Measurements from ENCODE around the gene MTMR6. TPM values are rescaled to one million over a fixed set of nuclear protein-coding genes. Genes with fewer than 3 reads are reported as not detected.

MTMR6 gene
- total and polyA plus RNA-seq, 5 donors, result 7.5 to 17.3 (median 17.0) TPM

DNA sequence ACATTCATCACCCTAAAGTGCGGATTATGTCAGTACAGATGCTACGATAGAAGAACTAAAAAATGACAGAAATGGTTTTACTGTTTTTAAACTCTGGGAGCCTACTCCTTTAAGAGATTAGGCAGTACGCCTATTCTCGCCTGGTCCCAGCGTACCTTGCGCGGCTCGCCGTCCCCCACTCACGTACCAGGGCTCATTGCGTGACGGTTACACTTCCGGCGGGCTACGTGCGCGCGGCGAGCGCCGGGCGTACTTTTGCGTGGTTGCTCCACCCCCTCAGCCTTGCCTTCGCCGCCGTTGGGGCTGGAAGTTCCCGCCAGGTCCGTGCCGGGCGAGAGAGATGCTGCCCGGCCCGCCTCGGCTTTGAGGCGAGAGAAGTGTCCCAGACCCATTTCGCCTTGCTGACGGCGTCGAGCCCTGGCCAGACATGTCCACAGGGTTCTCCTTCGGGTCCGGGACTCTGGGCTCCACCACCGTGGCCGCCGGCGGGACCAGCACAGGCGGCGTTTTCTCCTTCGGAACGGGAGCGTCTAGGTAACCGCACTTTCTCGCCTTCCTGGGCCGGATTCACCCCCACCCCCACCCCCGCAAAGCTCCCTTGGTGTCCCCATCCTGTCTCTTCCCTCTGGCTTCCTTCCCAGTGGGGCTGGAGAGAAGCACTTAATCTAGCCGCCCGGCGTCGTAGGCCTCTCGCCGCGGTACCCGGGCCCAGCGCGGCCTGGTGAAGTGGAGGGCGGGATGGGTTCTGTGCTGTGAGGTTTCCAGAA, 14.2 kb upstream of the MTMR6 start, which contains the start of gene NUP58:
NUP58 (plus strand) TSS at position 279 of the 767 bp plus-strand sequence; CDS start at position 428, 149 bp downstream.
- H3K4me3 ChIP-seq (ENCODE audit: low read length), result peak within 1 kb of the TSS; percentile 71
- intact Hi-C loops (cut with DNase I), result no loop called here
- under 1% methylated on average over 64 of the region's 64 CpGs for WGBS
- DNase-seq (peak; percentile 96 to 98 (median 98)), ATAC-seq (peak; percentile 100)
- H3K9me3 ChIP-seq (ENCODE audit: control insufficient read depth, low read length), result no peaks in the 10 kb centered on the region
- H3K27ac ChIP-seq (ENCODE audit: low read length), result peak within 1 kb of the TSS; percentile 80
- H3K4me1 ChIP-seq (ENCODE audit: control insufficient read depth, insufficient read depth, low read length), result no peaks in the 10 kb centered on the region
- no peaks in the 10 kb centered on the region for H3K27me3 ChIP-seq (ENCODE audit: control insufficient read depth, insufficient read depth)

DNA sequence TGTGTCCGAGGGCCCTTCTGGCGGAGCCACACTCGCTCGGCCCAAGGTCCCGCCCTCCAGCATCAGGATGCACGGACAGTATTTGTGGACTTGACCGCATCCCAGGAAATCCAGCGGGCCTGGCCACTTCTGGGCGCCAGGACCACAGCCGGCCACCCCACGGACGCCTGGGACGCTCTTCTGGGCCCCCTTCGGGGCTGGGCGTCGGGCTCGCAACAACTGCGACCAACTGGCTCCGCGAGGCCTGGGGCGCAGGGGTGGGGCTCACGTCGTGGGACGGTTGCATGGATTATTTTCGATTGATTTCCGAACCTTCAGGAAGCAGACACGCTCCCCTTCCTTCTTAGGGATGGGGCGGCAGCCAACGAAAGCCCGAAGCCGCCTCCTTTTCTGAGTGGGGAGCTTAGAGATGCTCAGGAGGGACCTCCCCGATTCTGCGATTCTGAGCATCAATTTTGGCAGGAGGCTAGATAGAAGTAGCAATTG, 13.6 kb upstream of the MTMR6 start:
- WGBS, result 14% methylated on average over 33 of the region's 33 CpGs
- intact Hi-C loops (cut with DNase I), result no loop called here
- H3K27ac ChIP-seq (ENCODE audit: low read length), result peak overlapping the region; percentile 38

DNA sequence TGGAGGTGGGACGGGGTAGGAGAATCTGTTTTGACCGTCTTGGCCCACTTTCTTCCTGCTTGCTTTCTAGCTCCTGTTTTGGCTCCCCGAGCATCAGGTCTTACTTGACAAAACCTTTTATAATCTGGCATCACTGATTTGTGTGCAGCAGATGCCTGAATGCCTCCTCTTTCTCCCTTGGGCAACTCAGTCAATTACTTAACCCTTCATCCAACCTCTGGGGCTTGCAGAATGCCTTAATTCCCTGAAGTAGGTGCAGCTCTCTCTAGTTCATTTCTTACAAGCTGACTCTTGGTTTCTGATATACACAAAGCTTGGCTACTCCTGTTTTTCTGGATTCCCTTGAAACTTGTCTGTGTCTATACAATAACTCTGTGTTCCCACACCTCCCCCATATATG, 8.4 kb upstream of the MTMR6 start:
- no peak for DNase-seq
- Histone ChIP-seq H3K4me3 (ENCODE audit: low read length) (no peak overlapping the region), H3K27me3 (ENCODE audit: control insufficient read depth, insufficient read depth) (no peaks in the 10 kb centered on the region), H3K27ac (ENCODE audit: low read length) (no peak overlapping the region), H3K9me3 (ENCODE audit: control insufficient read depth, low read length) (no peaks in the 10 kb centered on the region), H3K4me1 (ENCODE audit: control insufficient read depth, insufficient read depth, low read length) (no peaks in the 10 kb centered on the region)
- whole genome bisulfite sequencing, result 67% methylated on average over 3 of the region's 3 CpGs
- no peak for ATAC-seq
- intact Hi-C loops (cut with DNase I), result no loop called here

More for the DNA sequence above, 13.6 kb upstream of the MTMR6 start:
- Histone ChIP-seq H3K4me1 (ENCODE audit: control insufficient read depth, insufficient read depth, low read length) (no peaks in the 10 kb centered on the region), H3K4me3 (ENCODE audit: low read length) (peak overlapping the region; percentile 45), H3K9me3 (ENCODE audit: control insufficient read depth, low read length) (no peaks in the 10 kb centered on the region), H3K27me3 (ENCODE audit: control insufficient read depth, insufficient read depth) (no peaks in the 10 kb centered on the region)
- ATAC-seq (peak; percentile 29 to 54), DNase-seq (peak; percentile 44 to 69 (median 66))

DNA sequence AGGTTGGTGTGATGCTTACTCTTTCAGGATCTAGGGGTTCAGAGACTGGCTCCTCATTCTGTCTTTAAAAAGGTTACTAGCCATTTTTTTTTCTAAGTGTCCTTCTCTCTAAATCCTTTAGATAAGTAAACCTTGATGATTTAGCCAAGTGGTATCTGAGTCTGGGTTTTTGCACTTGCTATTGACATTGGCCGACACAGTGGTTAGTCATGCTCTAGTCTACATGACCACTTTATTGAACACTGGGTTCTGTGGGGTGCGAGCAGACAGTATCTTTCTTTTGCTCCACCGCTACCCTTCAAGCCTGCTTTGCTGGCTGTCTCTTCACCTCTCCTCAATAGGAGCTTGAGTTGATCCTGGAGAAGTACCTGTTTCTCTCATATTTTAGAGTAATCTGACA, 7.9 kb upstream of the MTMR6 start:
- Histone ChIP-seq H3K27ac (ENCODE audit: low read length) (no peak overlapping the region), H3K4me3 (ENCODE audit: low read length) (no peak overlapping the region), H3K27me3 (ENCODE audit: control insufficient read depth, insufficient read depth) (no peaks in the 10 kb centered on the region), H3K4me1 (ENCODE audit: control insufficient read depth, insufficient read depth, low read length) (no peaks in the 10 kb centered on the region), H3K9me3 (ENCODE audit: control insufficient read depth, low read length) (no peaks in the 10 kb centered on the region)
- DNase-seq, result no peak
- 87% methylated on average over 3 of the region's 3 CpGs for whole genome bisulfite sequencing
- no peak for ATAC-seq
- intact Hi-C loops (cut with DNase I), result no loop called here

DNA sequence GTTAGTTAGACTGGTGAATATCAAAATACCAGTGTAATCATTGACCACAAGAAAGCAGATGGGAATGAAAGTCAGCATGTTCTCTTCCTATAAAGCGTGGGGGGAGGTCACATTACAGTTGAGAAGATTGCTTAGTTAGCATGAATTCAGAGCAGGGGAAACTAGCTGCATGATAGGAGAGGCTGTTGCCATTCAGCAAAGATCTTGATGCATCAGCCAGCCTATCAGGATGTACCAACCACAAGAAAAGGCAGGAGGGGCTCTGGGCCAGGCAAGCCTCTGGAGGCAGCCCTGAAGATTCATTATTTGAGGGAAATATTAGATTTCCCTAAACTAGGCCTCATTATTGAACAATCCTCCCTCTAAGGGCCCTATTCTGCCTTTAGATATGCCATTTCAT, 5.0 kb upstream of the MTMR6 start:
- H3K27ac ChIP-seq (ENCODE audit: low read length), result no peak overlapping the region

GRCh38 chr13:25291691-25292090, 4.4 kb upstream of the MTMR6 start:
- Histone ChIP-seq H3K4me3 (ENCODE audit: low read length) (no peak overlapping the region), H3K27ac (ENCODE audit: low read length) (no peak overlapping the region), H3K4me1 (ENCODE audit: control insufficient read depth, insufficient read depth, low read length) (no peaks in the 10 kb centered on the region), H3K9me3 (ENCODE audit: control insufficient read depth, low read length) (no peaks in the 10 kb centered on the region), H3K27me3 (ENCODE audit: control insufficient read depth, insufficient read depth) (no peaks in the 10 kb centered on the region)
- intact Hi-C loops (cut with DNase I), result no loop called here
- ATAC-seq, result no peak
- 80% methylated on average over 1 of the region's 1 CpG for WGBS
- no peak for DNase-seq

More for the DNA sequence above, 5.0 kb upstream of the MTMR6 start:
- ATAC-seq (peak in 1 of 2 donors; percentile 29), DNase-seq (peak in 1 of 3 donors; percentile 47)
- H3K9me3 ChIP-seq (ENCODE audit: control insufficient read depth, low read length), result no peaks in the 10 kb centered on the region
- 14% methylated on average over 1 of the region's 1 CpG for WGBS
- no peaks in the 10 kb centered on the region for H3K4me1 ChIP-seq (ENCODE audit: control insufficient read depth, insufficient read depth, low read length)
- H3K27me3 ChIP-seq (ENCODE audit: control insufficient read depth, insufficient read depth), result no peaks in the 10 kb centered on the region
- H3K4me3 ChIP-seq (ENCODE audit: low read length), result no peak overlapping the region
- intact Hi-C loops (cut with DNase I), result no loop called here

DNA sequence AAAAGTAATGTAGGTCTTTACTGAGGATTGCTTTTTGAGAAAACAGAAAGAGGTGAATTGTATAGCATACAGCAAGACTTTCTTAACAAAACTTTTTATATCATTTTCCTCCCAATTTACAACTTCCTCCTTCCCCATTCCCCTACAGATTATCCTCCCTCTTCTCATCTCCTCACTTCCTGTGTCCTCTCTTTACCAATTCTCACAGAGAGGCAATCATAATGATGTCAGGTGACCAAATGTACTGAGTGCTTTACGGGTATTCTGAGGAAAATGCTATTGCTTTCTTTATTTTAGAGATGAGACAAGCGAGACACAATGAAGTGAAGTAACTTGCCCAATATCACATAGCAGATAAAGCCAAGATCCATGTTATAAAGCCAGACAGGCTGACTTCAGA, 1.7 kb upstream of the MTMR6 start:
- Histone ChIP-seq H3K27me3 (ENCODE audit: control insufficient read depth, insufficient read depth) (no peaks in the 10 kb centered on the region), H3K4me3 (ENCODE audit: low read length) (no peak overlapping the region), H3K9me3 (ENCODE audit: control insufficient read depth, low read length) (no peaks in the 10 kb centered on the region), H3K27ac (ENCODE audit: low read length) (no peak overlapping the region), H3K4me1 (ENCODE audit: control insufficient read depth, insufficient read depth, low read length) (no peaks in the 10 kb centered on the region)
- WGBS, result 57% methylated on average over 2 of the region's 2 CpGs
- DNase-seq (no peak), ATAC-seq (no peak)
- intact Hi-C loops (cut with DNase I), result no loop called here

- peak; percentile 50 to 60 for ATAC-seq
- intact Hi-C loops (cut with DNase I), result no loop called here
- H3K4me3 ChIP-seq (ENCODE audit: low read length), result peak overlapping the region; percentile 96
Measured at GRCh38 chr13:25286308-25286968, 850 bp downstream of the MTMR6 start.

DNA sequence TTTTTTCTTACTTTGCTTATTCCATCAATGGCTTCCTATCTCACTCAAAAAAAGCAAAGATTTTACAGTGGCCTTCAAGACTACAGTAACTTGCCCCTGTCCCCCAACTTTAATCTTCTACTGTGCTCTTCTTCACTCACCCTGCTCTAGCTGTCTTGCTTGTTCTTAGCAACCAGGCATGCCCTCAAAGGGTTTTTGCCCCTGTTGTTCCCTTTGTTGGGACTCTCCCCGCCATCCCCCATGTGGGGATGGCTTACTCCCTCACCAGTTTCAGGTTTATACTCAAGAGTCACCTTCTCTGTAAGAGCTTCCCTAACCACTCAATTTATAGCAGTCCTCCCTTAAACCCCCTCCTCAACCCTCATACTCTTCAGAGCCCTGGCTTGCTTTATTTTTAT, 5.4 kb downstream of the MTMR6 start:
- DNase-seq (no peak), ATAC-seq (no peak)
- Histone ChIP-seq H3K27me3 (ENCODE audit: control insufficient read depth, insufficient read depth) (no peaks in the 10 kb centered on the region), H3K9me3 (ENCODE audit: control insufficient read depth, low read length) (no peaks in the 10 kb centered on the region), H3K4me1 (ENCODE audit: control insufficient read depth, insufficient read depth, low read length) (no peaks in the 10 kb centered on the region), H3K27ac (ENCODE audit: low read length) (no peak overlapping the region), H3K4me3 (ENCODE audit: low read length) (no peak overlapping the region)
- intact Hi-C loops (cut with DNase I), result no loop called here
- 100% methylated on average over 1 of the region's 1 CpG for WGBS

More at GRCh38 chr13:25286308-25286968, 850 bp downstream of the MTMR6 start:
- peak in 1 of 3 donors; percentile 50 for DNase-seq
- WGBS, result 7% methylated on average over 25 of the region's 25 CpGs
- Histone ChIP-seq H3K27ac (ENCODE audit: low read length) (peak overlapping the region; percentile 76), H3K9me3 (ENCODE audit: control insufficient read depth, low read length) (no peaks in the 10 kb centered on the region), H3K4me1 (ENCODE audit: control insufficient read depth, insufficient read depth, low read length) (no peaks in the 10 kb centered on the region), H3K27me3 (ENCODE audit: control insufficient read depth, insufficient read depth) (no peaks in the 10 kb centered on the region)

DNA sequence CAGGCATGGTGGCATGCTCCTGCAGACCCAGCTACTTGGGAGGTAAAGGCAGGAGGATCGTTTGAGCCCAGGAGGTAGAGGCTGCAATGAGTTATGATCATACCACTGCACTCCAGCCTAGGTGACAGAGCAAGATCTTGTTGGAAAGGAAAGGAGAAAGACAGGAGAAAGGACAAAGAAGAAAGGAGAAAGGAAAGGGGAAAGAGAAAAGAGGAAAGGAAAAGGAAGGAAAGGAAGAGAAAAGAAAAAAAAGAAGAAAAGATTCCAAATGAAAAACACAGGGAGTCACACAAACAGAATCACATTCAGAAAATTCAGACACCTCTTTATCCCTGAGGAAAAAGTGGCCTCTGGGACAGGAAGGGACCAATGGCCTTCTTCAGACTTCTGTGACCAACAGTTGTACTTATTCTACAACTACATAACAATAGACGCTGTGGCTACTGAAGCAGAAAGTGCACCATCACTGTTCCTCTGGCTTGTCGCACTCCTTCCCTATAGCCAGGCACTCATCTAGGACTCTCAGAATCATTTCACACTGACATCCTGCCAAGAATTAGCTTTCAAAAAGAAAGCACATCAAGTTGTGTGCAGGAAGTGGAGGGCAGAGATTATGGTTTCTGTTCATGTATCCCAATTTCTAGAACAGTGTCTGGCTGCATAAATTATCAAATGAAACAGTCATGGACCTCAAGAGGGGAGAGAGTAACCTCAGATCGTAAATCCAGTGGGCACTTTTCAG, 5.9 kb downstream of the MTMR6 start:
- H3K4me1 ChIP-seq (ENCODE audit: control insufficient read depth, insufficient read depth, low read length), result no peaks in the 10 kb centered on the region
- peak; percentile 35 to 56 for ATAC-seq
- 46% methylated on average over 4 of the region's 4 CpGs for WGBS

GRCh38 chr13:25280396-25280795, 6.9 kb downstream of the MTMR6 start:
- Histone ChIP-seq H3K9me3 (ENCODE audit: control insufficient read depth, low read length) (no peaks in the 10 kb centered on the region), H3K27me3 (ENCODE audit: control insufficient read depth, insufficient read depth) (no peaks in the 10 kb centered on the region), H3K27ac (ENCODE audit: low read length) (no peak overlapping the region), H3K4me1 (ENCODE audit: control insufficient read depth, insufficient read depth, low read length) (no peaks in the 10 kb centered on the region), H3K4me3 (ENCODE audit: low read length) (no peak overlapping the region)
- no peak for DNase-seq
- ATAC-seq, result no peak
- intact Hi-C loops (cut with DNase I), result no loop called here

More for the DNA sequence above, 5.9 kb downstream of the MTMR6 start:
- Histone ChIP-seq H3K4me3 (ENCODE audit: low read length) (no peak overlapping the region), H3K9me3 (ENCODE audit: control insufficient read depth, low read length) (no peaks in the 10 kb centered on the region), H3K27me3 (ENCODE audit: control insufficient read depth, insufficient read depth) (no peaks in the 10 kb centered on the region), H3K27ac (ENCODE audit: low read length) (no peak overlapping the region)
- intact Hi-C loops (cut with DNase I), result no loop called here
- DNase-seq, result no peak
